Inferior parietal cortex (tissue), 1 donor: ENCODE measurements around the gene KCNJ11.

Experiments
- DNase-seq: peaks from one replicate; pipeline ENCODE4 v3.0.0-alpha.2; 2016; ENCODE audit errors: extremely low spot score

KCNJ11 gene

GRCh38 chr11:17391493-17392355 is 3.3 kb upstream of the KCNJ11 start:
- DNase-seq, result no peak

GRCh38 chr11:17389957-17390649 is 1.6 kb upstream of the KCNJ11 start:
- no peak for DNase-seq

GRCh38 chr11:17389211-17389956 is 925 bp upstream of the KCNJ11 start:
- no peak for DNase-seq

- no peak for DNase-seq
Measured at GRCh38 chr11:17387811-17388210, 648 bp downstream of the KCNJ11 start.

- DNase-seq, result no peak
Measured at GRCh38 chr11:17387254-17387653, 1.2 kb downstream of the KCNJ11 start.

- DNase-seq, result no peak
Measured at GRCh38 chr11:17386331-17387084, 2.0 kb downstream of the KCNJ11 start.

- no peak for DNase-seq
Measured at GRCh38 chr11:17385926-17386325, 2.5 kb downstream of the KCNJ11 start.

- no peak for DNase-seq
Measured at GRCh38 chr11:17385492-17385891, 3.0 kb downstream of the KCNJ11 start.

GRCh38 chr11:17384002-17384511 is 4.4 kb downstream of the KCNJ11 start:
- peak; percentile 92 for DNase-seq

- no peak for DNase-seq
Measured at GRCh38 chr11:17383461-17383860, 5.0 kb downstream of the KCNJ11 start.

GRCh38 chr11:17382046-17382728 is 6.3 kb downstream of the KCNJ11 start:
- DNase-seq, result no peak

- no peak for DNase-seq
Measured at GRCh38 chr11:17381156-17381555, 7.3 kb downstream of the KCNJ11 start.

GRCh38 chr11:17379383-17380180 is 8.9 kb downstream of the KCNJ11 start:
- no peak for DNase-seq

- no peak for DNase-seq
Measured at GRCh38 chr11:17378655-17379054, 9.8 kb downstream of the KCNJ11 start.

GRCh38 chr11:17376493-17376892 is 12.0 kb downstream of the KCNJ11 start:
- no peak for DNase-seq

GRCh38 chr11:17375547-17375946 is 12.9 kb downstream of the KCNJ11 start:
- DNase-seq, result no peak

- DNase-seq, result no peak
Measured at GRCh38 chr11:17371614-17372013, 16.8 kb downstream of the KCNJ11 start.

- no peak for DNase-seq
Measured at GRCh38 chr11:17369684-17370243, 18.7 kb downstream of the KCNJ11 start.

- no peak for DNase-seq
Measured at GRCh38 chr11:17369094-17369493, 19.4 kb downstream of the KCNJ11 start.

GRCh38 chr11:17368551-17368950 is 19.9 kb downstream of the KCNJ11 start:
- no peak for DNase-seq
